Measurements from ENCODE around the gene CMTR1. TPM values are rescaled to one million over a fixed set of nuclear protein-coding genes. Genes with fewer than 3 reads are reported as not detected.
A peak's percentile ranks its signal among the peaks of the same experiment; 100 is the strongest.

CMTR1 gene
- total and polyA plus RNA-seq, 2 of the 13 experiments (the other 11 are each of a cell fraction or from before 2014, with no cell fraction given): 19.7 to 55.2 TPM

GRCh38 chr6:37481711-37482605, 48.9 kb downstream of the CMTR1 start:
- ChIA-PET CTCF (ENCODE audit: low intra/inter-chr PET ratio, low total read pairs) (no interaction called here), POLR2A (no interaction called here)
- no peak overlapping the region for H3K27ac ChIP-seq (ENCODE audit: extremely low read length, insufficient read depth, low read length)
- FAIRE-seq: no peak
- H3K79me2 ChIP-seq (ENCODE audit: insufficient read depth, low read length): no peaks in the 10 kb centered on the region
- no peak overlapping the region for H3K9ac ChIP-seq (ENCODE audit: insufficient read depth, low read depth, low read length)
- no peak overlapping the region for H3K4me2 ChIP-seq (ENCODE audit: low read depth, low read length)
- in situ Hi-C loops (cut with HindIII; ENCODE audit: extremely low pct_ligation_motif_present, low pct_unique_long_range_greater_than_20kb) (no loop called here), intact Hi-C loops (cut with micrococcal nuclease; ENCODE audit: unreplicated experiment) (loop anchor here (5.0 kb wide), 1 partner anchor 210 kb away; no protein-coding TSS in a partner anchor)
- WGBS (ENCODE audit: low lambda C conversion rate): 92% methylated on average over 15 of the region's 15 CpGs
- H4K20me1 ChIP-seq (ENCODE audit: insufficient read depth, low read length): no peaks in the 10 kb centered on the region
- H2AFZ ChIP-seq (ENCODE audit: low read length): no peak overlapping the region
- no peaks in the 10 kb centered on the region for H3K27me3 ChIP-seq (ENCODE audit: control insufficient read depth in 1 of 2, insufficient read depth in 2 of 2, low read length in 2 of 2)
- BruUV-seq (replicated peaks): TSS peak; percentile 30
- H3K4me1 ChIP-seq (ENCODE audit: insufficient read depth, low read length): no peaks in the 10 kb centered on the region
- ATAC-seq: no peak
- no peaks in the 10 kb centered on the region for H3K9me3 ChIP-seq (ENCODE audit: low read length)
- peaks cover 36 to 59% of the 10 kb centered on the region in 2 experiments for H3K36me3 ChIP-seq (replicated peaks in 1 of 2; ENCODE audit: control insufficient read depth in 1 of 2, insufficient read depth in 2 of 2, low read length in 2 of 2)
- no peak overlapping the region for H3K4me3 ChIP-seq (replicated peaks in 1 of 3; ENCODE audit: insufficient read depth in 1 of 3, low read depth in 2 of 3, low read length in 3 of 3)
- DNase-seq (ENCODE audit: low spot score): no peak
- TF ChIP-seq, protein P1, sequence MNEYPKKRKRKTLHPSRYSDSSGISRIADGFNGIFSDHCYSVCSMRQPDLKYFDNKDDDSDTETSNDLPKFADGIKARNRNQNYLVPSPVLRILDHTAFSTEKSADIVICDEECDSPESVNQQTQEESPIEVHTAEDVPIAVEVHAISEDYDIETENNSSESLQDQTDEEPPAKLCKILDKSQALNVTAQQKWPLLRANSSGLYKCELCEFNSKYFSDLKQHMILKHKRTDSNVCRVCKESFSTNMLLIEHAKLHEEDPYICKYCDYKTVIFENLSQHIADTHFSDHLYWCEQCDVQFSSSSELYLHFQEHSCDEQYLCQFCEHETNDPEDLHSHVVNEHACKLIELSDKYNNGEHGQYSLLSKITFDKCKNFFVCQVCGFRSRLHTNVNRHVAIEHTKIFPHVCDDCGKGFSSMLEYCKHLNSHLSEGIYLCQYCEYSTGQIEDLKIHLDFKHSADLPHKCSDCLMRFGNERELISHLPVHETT (CRISPR knock-in tag; conservative IDR thresholded peaks at IDR 0.05): no peak
- no peak for TF ChIP-seq MEIS1 (CRISPR knock-in tag; IDR thresholded peaks at IDR 0.05; ENCODE audit: borderline replicate concordance)
- no peak for TF ChIP-seq FOXO4 (CRISPR knock-in tag; conservative IDR thresholded peaks at IDR 0.05)
- TF ChIP-seq ELK4 (CRISPR knock-in tag; IDR thresholded peaks at IDR 0.05; ENCODE audit: borderline replicate concordance): no peak
- TF ChIP-seq SNAPC2 (CRISPR knock-in tag; IDR thresholded peaks at IDR 0.05): no peak
- TF ChIP-seq, protein P2, sequence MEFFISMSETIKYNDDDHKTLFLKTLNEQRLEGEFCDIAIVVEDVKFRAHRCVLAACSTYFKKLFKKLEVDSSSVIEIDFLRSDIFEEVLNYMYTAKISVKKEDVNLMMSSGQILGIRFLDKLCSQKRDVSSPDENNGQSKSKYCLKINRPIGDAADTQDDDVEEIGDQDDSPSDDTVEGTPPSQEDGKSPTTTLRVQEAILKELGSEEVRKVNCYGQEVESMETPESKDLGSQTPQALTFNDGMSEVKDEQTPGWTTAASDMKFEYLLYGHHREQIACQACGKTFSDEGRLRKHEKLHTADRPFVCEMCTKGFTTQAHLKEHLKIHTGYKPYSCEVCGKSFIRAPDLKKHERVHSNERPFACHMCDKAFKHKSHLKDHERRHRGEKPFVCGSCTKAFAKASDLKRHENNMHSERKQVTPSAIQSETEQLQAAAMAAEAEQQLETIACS (CRISPR knock-in tag; IDR thresholded peaks at IDR 0.05): no peak
- TF ChIP-seq EEA1 (CRISPR knock-in tag; IDR thresholded peaks at IDR 0.05; ENCODE audit: borderline replicate concordance): no peak
- TF ChIP-seq NFRKB (IDR thresholded peaks at IDR 0.05): no peak

Measured in HepG2 (cell line).